Measurements from ENCODE around the gene NFYA. TPM values are rescaled to one million over a fixed set of nuclear protein-coding genes. Genes with fewer than 3 reads are reported as not detected.

Gene NFYA
- total and polyA plus RNA-seq, 9 of the 15 experiments (the other 6 are each of a cell fraction or from before 2014, with no cell fraction given), result 7.3 to 37.1 (median 21.8) TPM

DNA sequence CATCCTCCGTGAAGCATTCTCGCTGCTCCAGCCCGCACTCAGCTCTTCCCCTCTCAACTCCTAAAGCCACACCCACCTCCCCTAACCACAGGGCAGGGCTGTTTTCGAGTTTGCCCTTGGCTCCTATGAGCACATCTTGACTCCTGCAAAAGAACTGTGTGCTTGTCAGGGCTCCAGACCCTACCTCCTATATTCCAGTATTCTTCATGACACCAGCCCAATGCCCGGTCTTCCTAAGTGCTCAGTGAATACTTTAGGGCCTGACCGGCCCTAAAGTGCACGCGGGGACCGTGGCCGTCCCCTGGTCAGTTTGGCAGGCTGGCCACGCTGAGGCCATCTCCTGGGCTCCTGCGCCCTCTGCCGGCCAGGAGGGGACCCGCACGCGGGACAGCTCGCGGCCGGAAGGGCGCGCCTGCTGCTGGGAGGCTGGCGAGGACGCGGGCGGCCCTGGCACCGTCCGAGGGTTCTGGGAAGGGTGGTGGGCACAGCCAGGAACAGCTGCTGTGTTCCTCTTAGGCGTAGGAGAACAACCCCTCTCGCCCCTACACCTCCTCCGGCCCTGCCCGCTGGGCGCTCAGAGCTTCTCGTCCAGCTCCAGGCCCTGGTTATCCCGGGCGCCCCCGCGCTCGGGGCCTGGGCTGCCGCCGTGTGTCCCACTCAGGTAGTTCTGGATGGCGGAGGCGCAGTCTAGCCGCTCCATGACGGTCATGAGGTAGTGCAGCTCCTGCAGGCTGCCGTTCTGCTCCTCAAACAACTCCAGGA lies 44.8 kb upstream of the NFYA start (continued):
- TF ChIP-seq, protein P1, sequence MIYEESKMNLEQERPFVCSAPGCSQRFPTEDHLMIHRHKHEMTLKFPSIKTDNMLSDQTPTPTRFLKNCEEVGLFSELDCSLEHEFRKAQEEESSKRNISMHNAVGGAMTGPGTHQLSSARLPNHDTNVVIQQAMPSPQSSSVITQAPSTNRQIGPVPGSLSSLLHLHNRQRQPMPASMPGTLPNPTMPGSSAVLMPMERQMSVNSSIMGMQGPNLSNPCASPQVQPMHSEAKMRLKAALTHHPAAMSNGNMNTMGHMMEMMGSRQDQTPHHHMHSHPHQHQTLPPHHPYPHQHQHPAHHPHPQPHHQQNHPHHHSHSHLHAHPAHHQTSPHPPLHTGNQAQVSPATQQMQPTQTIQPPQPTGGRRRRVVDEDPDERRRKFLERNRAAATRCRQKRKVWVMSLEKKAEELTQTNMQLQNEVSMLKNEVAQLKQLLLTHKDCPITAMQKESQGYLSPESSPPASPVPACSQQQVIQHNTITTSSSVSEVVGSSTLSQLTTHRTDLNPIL (CRISPR knock-in tag; IDR thresholded peaks at IDR 0.05), result no peak
- TF ChIP-seq KAT7 (CRISPR knock-in tag; IDR thresholded peaks at IDR 0.05; ENCODE audit: borderline replicate concordance) (0 out of 2 replicates have a peak, but pooled peaks have one; percentile 66), RBFOX2 (IDR thresholded peaks at IDR 0.05; ENCODE audit: low read depth, low read length) (peak; percentile 69), RCOR1 (IDR thresholded peaks at IDR 0.05; ENCODE audit: borderline replicate concordance in 1 of 2, low read depth in 2 of 2, low read length in 2 of 2) (no peak), EWSR1 (IDR thresholded peaks at IDR 0.05; ENCODE audit: borderline replicate concordance, low read depth, partially characterized antibody) (no peak), JUN (IDR thresholded peaks at IDR 0.05; ENCODE audit: borderline replicate concordance, low read depth, low read length) (no peak), JUN (CRISPR knock-in tag; IDR thresholded peaks at IDR 0.05; ENCODE audit: borderline replicate concordance) (0 out of 2 replicates have a peak, but pooled peaks have one; percentile 51), ZNF3 (CRISPR knock-in tag; IDR thresholded peaks at IDR 0.05) (no peak), STAG1 (CRISPR knock-in tag; IDR thresholded peaks at IDR 0.05; ENCODE audit: borderline replicate concordance) (peak; percentile 84; the same call in 1 of the 2 replicates), SOX6 (IDR thresholded peaks at IDR 0.05) (peak; percentile 34; the same call in 1 of the 2 replicates), CTBP1 (IDR thresholded peaks at IDR 0.05; ENCODE audit: borderline replicate concordance) (peak; percentile 83; the same call in 1 of the 2 replicates), RAD21 (CRISPR knock-in tag; conservative IDR thresholded peaks at IDR 0.05 in 1 of 2, IDR thresholded peaks at IDR 0.05 in 1 of 2) (peak; percentile 95), PPARD (CRISPR knock-in tag; IDR thresholded peaks at IDR 0.05) (no peak), DACH1 (IDR thresholded peaks at IDR 0.05; ENCODE audit: partially characterized antibody) (peak; percentile 20), ZNF699 (CRISPR knock-in tag; IDR thresholded peaks at IDR 0.05; ENCODE audit: insufficient replicate concordance) (no peak), TEAD1 (CRISPR knock-in tag; IDR thresholded peaks at IDR 0.05) (peak in 1 of 2 experiments; percentile 73; a peak in 1 of 4 replicates), HNRNPH1 (optimal IDR thresholded peaks at IDR 0.05; ENCODE audit: low read depth, low read length) (no peak), RBM25 (IDR thresholded peaks at IDR 0.05; ENCODE audit: low read depth, low read length, severe bottlenecking) (no peak)
- TF ChIP-seq, protein P2, sequence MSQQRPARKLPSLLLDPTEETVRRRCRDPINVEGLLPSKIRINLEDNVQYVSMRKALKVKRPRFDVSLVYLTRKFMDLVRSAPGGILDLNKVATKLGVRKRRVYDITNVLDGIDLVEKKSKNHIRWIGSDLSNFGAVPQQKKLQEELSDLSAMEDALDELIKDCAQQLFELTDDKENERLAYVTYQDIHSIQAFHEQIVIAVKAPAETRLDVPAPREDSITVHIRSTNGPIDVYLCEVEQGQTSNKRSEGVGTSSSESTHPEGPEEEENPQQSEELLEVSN (IDR thresholded peaks at IDR 0.05; ENCODE audit: borderline replicate concordance in 1 of 2, extremely low read depth in 1 of 2, insufficient read depth in 1 of 2, insufficient read length in 1 of 2, low read depth in 1 of 2, low read length in 1 of 2, poor library complexity in 1 of 2, severe bottlenecking in 1 of 2), result peak; percentile 72 to 92
- TF ChIP-seq, protein P3, sequence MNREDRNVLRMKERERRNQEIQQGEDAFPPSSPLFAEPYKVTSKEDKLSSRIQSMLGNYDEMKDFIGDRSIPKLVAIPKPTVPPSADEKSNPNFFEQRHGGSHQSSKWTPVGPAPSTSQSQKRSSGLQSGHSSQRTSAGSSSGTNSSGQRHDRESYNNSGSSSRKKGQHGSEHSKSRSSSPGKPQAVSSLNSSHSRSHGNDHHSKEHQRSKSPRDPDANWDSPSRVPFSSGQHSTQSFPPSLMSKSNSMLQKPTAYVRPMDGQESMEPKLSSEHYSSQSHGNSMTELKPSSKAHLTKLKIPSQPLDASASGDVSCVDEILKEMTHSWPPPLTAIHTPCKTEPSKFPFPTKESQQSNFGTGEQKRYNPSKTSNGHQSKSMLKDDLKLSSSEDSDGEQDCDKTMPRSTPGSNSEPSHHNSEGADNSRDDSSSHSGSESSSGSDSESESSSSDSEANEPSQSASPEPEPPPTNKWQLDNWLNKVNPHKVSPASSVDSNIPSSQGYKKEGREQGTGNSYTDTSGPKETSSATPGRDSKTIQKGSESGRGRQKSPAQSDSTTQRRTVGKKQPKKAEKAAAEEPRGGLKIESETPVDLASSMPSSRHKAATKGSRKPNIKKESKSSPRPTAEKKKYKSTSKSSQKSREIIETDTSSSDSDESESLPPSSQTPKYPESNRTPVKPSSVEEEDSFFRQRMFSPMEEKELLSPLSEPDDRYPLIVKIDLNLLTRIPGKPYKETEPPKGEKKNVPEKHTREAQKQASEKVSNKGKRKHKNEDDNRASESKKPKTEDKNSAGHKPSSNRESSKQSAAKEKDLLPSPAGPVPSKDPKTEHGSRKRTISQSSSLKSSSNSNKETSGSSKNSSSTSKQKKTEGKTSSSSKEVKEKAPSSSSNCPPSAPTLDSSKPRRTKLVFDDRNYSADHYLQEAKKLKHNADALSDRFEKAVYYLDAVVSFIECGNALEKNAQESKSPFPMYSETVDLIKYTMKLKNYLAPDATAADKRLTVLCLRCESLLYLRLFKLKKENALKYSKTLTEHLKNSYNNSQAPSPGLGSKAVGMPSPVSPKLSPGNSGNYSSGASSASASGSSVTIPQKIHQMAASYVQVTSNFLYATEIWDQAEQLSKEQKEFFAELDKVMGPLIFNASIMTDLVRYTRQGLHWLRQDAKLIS (CRISPR knock-in tag; IDR thresholded peaks at IDR 0.05), result peak; percentile 79

All from K562 (cell line).